ENCODE measurements around the gene ITGAL.
"Not testable (repeated sequence)": the region's sequence is repeated elsewhere in the genome, so short reads cannot be mapped to it uniquely, and the experiment has no call there.

The ITGAL gene

GRCh38 chr16:30473231-30474073 lies 910 bp downstream of the ITGAL start:
- DNase-seq (ENCODE audit: insufficient read length, low spot score) (no peak), FAIRE-seq (no peak)
- no peak for TF ChIP-seq CTCF (IDR thresholded peaks at IDR 0.05; ENCODE audit: insufficient read depth, missing control alignments)

- FAIRE-seq (no peak), DNase-seq (ENCODE audit: insufficient read length, low spot score) (no peak)
- TF ChIP-seq CTCF (IDR thresholded peaks at IDR 0.05; ENCODE audit: insufficient read depth, missing control alignments) = no peak
These were observed 1.5 kb downstream of the ITGAL start for GRCh38 chr16:30474074-30474452.

GRCh38 chr16:30474684-30475083 lies 2.1 kb downstream of the ITGAL start:
- FAIRE-seq = no peak
- TF ChIP-seq CTCF (IDR thresholded peaks at IDR 0.05; ENCODE audit: insufficient read depth, missing control alignments) = no peak
- DNase-seq (ENCODE audit: insufficient read length, low spot score) = no peak

GRCh38 chr16:30476991-30477390 lies 4.4 kb downstream of the ITGAL start:
- no peak for TF ChIP-seq CTCF (IDR thresholded peaks at IDR 0.05; ENCODE audit: insufficient read depth, missing control alignments)
- FAIRE-seq (no peak), DNase-seq (ENCODE audit: insufficient read length, low spot score) (no peak)

GRCh38 chr16:30477773-30478172 lies 5.2 kb downstream of the ITGAL start:
- DNase-seq (ENCODE audit: insufficient read length, low spot score); FAIRE-seq: not testable (repeated sequence)

GRCh38 chr16:30478766-30479478 lies 6.4 kb downstream of the ITGAL start:
- DNase-seq (ENCODE audit: insufficient read length, low spot score) (no peak), FAIRE-seq (no peak)
- no peak for TF ChIP-seq CTCF (IDR thresholded peaks at IDR 0.05; ENCODE audit: insufficient read depth, missing control alignments)

- FAIRE-seq = no peak
- TF ChIP-seq CTCF (IDR thresholded peaks at IDR 0.05; ENCODE audit: insufficient read depth, missing control alignments) = no peak
These were observed 8.8 kb downstream of the ITGAL start for GRCh38 chr16:30481381-30481780.

More at GRCh38 chr16:30481381-30481780, 8.8 kb downstream of the ITGAL start:
- no peak for DNase-seq (ENCODE audit: insufficient read length, low spot score)

Data from D721Med (cell line).